K562 (cell line): ENCODE measurements around the gene EVA1B. TPM values are rescaled to one million over a fixed set of nuclear protein-coding genes. Genes with fewer than 3 reads are reported as not detected.

ENCODE experiments used
- BCOR ChIP-seq: fragments of 450-650 bp; IDR thresholded peaks from 2 replicates; pipeline ENCODE4 v1.6.1; 2016
- ETV1 ChIP-seq: fragments of 450-650 bp; conservative IDR thresholded peaks from 2 replicates; pipeline ENCODE4 v1.6.1; 2016; ENCODE audit warnings: missing genetic modification characterization, control low read depth, low read depth, missing compliant biosample characterization
- FOXA3 ChIP-seq, 2 experiments: fragments of 450-650 bp in 1 of 2; sonication (generic) in 1 of 2; formaldehyde crosslinking; IDR thresholded peaks in 1 of 2; conservative IDR thresholded peaks in 1 of 2; 2 replicates each; pipeline versions ENCODE4 v1.4.0 to v1.8.0; 2020 to 2022; ENCODE audit warnings: mild to moderate bottlenecking in 2 of 2, missing genetic modification reagents in 1 of 2
- HIVEP1 ChIP-seq: fragments of 250-450 bp; sonication (Bioruptor Pico); IDR thresholded peaks from 2 replicates; pipeline ENCODE4 v1.4.0; 2020; ENCODE audit warnings: mild to moderate bottlenecking
- HMG20B ChIP-seq: fragments of 250-450 bp; sonication (Bioruptor Pico); IDR thresholded peaks from 2 replicates; pipeline ENCODE4 v1.5.0; 2021; ENCODE audit warnings: mild to moderate bottlenecking
- HSF4 ChIP-seq: fragments of 250-450 bp; sonication (Bioruptor Pico); IDR thresholded peaks from 2 replicates; pipeline ENCODE4 v2.1.2; 2022; ENCODE audit warnings: mild to moderate bottlenecking, moderate library complexity, borderline replicate concordance
- MAZ ChIP-seq, 2 experiments: fragments of 450-650 bp in 1 of 2; sonication (generic) in 1 of 2; formaldehyde crosslinking; IDR thresholded peaks in 1 of 2; conservative IDR thresholded peaks in 1 of 2; 2 replicates each; pipeline versions ENCODE4 v1.4.0 to v1.5.0; 2020; ENCODE audit warnings: mild to moderate bottlenecking in 1 of 2, missing genetic modification reagents in 1 of 2
- NFRKB ChIP-seq: fragments of 450-650 bp; IDR thresholded peaks from 2 replicates; pipeline ENCODE4 v1.6.1; 2016; ENCODE audit warnings: low read depth
- POLR3G ChIP-seq: IDR thresholded peaks from 2 replicates; pipeline ENCODE4 v1.6.1; 2011; ENCODE audit not compliant: insufficient read length, insufficient replicate concordance; ENCODE audit errors: extremely low read depth
- RB1 ChIP-seq: fragments of 450-650 bp; IDR thresholded peaks from 2 replicates; pipeline ENCODE4 v1.6.1; 2017; ENCODE audit warnings: low read depth, mild to moderate bottlenecking
- RUNX1 ChIP-seq: sonication (generic); IDR thresholded peaks from 2 replicates; pipeline ENCODE4 v1.6.1; 2016; ENCODE audit warnings: antibody characterized with exemption, low read depth
- SETDB1 ChIP-seq: IDR thresholded peaks from one replicate; pipeline ENCODE4 v1.6.1; 2012; ENCODE audit warnings: low read length, control low read depth, inconsistent platforms
- SUPT5H ChIP-seq: fragments of 450-650 bp; IDR thresholded peaks from 2 replicates; pipeline ENCODE4 v1.6.1; 2016
- TCFL5 ChIP-seq: fragments of 250-450 bp; sonication (Bioruptor Pico); conservative IDR thresholded peaks from 2 replicates; pipeline ENCODE4 v1.6.1; 2021; ENCODE audit warnings: mild to moderate bottlenecking, moderate library complexity, matching md5 sums
- TSC22D4 ChIP-seq: fragments of 450-650 bp; IDR thresholded peaks from 2 replicates; pipeline ENCODE4 v1.6.1; 2016; ENCODE audit warnings: missing genetic modification characterization, missing biosample characterization, control low read depth
- U2AF2 ChIP-seq: fragments of 200-400 bp; formaldehyde crosslinking; optimal IDR thresholded peaks from 2 replicates; pipeline ENCODE3; 2017; ENCODE audit warnings: low read depth, mild to moderate bottlenecking, low read length
- ZKSCAN3 ChIP-seq: fragments of 250-450 bp; sonication (Bioruptor Pico); IDR thresholded peaks from 2 replicates; pipeline ENCODE4 v1.4.0; 2020
- ZNF174 ChIP-seq: fragments of 250-450 bp; sonication (Bioruptor Pico); IDR thresholded peaks from 2 replicates; pipeline ENCODE4 v1.4.0; 2020; ENCODE audit warnings: mild to moderate bottlenecking
- ZNF253 ChIP-seq: fragments of 250-450 bp; sonication (Bioruptor Pico); conservative IDR thresholded peaks from 2 replicates; pipeline ENCODE4 v1.6.1; 2021; ENCODE audit warnings: mild to moderate bottlenecking
- ZNF644 ChIP-seq: fragments of 200-800 bp; sonication (Bioruptor generic); IDR thresholded peaks from 2 replicates; pipeline ENCODE4 v1.6.1; 2016; ENCODE audit warnings: low read depth, missing genetic modification characterization, missing compliant biosample characterization
- ZNF695 ChIP-seq: fragments of 450-650 bp; formaldehyde crosslinking; IDR thresholded peaks from 2 replicates; pipeline ENCODE4 v1.4.0; 2020; ENCODE audit warnings: mild to moderate bottlenecking, moderate library complexity
- ZNF766 ChIP-seq: fragments of 200-800 bp; sonication (Bioruptor generic); conservative IDR thresholded peaks from 2 replicates; pipeline ENCODE4 v1.6.1; 2016; ENCODE audit warnings: missing genetic modification characterization, missing compliant biosample characterization
- ZNF77 ChIP-seq: fragments of 250-450 bp; sonication (Bioruptor Pico); IDR thresholded peaks from 2 replicates; pipeline ENCODE4 v1.5.0; 2020
- ZNF830 ChIP-seq: fragments of 250-450 bp; sonication (Bioruptor Pico); IDR thresholded peaks from 2 replicates; pipeline ENCODE4 v1.5.0; 2021; ENCODE audit warnings: mild to moderate bottlenecking
- polyA plus RNA-seq, 8 experiments: library from polyadenylated mRNA; depleted of rRNA in 4 of 8; stranded (reverse) in 5 of 8; unstranded in 3 of 8; fragments of >200 nt; fragmentation: Nextera tagmentation in 2 of 8; fragmentation: Illumina TruSeq in 1 of 8; extraction: Ambion mirVana in 2 of 8; extraction: Trizol in 1 of 8; gene quantifications; 2 replicates each; pipeline versions ENCODE4 v1.2.1 to v1.2.3, GENCODE V29; 2011 to 2014; ENCODE audit warnings: inconsistent platforms in 1 of 8, missing spikeins in 1 of 8
- total RNA-seq, 7 experiments: library from RNA; depleted of rRNA in 6 of 7; stranded (reverse); fragments of >200 nt in 6 of 7; fragmentation: Illumina TruSeq in 2 of 7; extraction: Trizol in 2 of 7; gene quantifications; 2 replicates each; pipeline versions ENCODE4 v1.2.1 to v1.2.3, GENCODE V29; 2011 to 2021; ENCODE audit warnings: low replicate concordance in 1 of 7
- TF ChIP-seq, protein P1 (sequence below), 3 experiments: fragments of 200-800 bp in 1 of 3; sonication (Bioruptor generic) in 1 of 3; sonication (generic) in 1 of 3; formaldehyde crosslinking in 1 of 3; IDR thresholded peaks; 2 replicates each; pipeline versions ENCODE4 v1.6.1 to v1.8.0; 2016 to 2022; ENCODE audit warnings: mild to moderate bottlenecking in 2 of 3, missing compliant biosample characterization in 2 of 3, missing genetic modification characterization in 2 of 3, missing genetic modification reagents in 1 of 3
- TF ChIP-seq, protein P2 (sequence below): fragments of 150-350 bp; IDR thresholded peaks from 2 replicates; pipeline ENCODE4 v1.6.1; 2014; ENCODE audit warnings: low read depth, mild to moderate bottlenecking, low read length, borderline replicate concordance

EVA1B gene
- total and polyA plus RNA-seq, 9 of the 15 experiments (the other 6 are each of a cell fraction or from before 2014, with no cell fraction given), result 0.08 to 65.7 (median 2.4) TPM

GRCh38 chr1:36306902-36307456, 16.5 kb downstream of the EVA1B start (continued):
- TF ChIP-seq TCFL5 (CRISPR knock-in tag), result no peak
- TF ChIP-seq ZNF77 (CRISPR knock-in tag), result no peak
- TF ChIP-seq SUPT5H, result peak; percentile 86
- peak; percentile 40; the same call in 1 of the 2 replicates for TF ChIP-seq BCOR
- TF ChIP-seq HIVEP1 (CRISPR knock-in tag), result no peak
- TF ChIP-seq HMG20B (CRISPR knock-in tag), result no peak
- no peak for TF ChIP-seq ZNF253
- TF ChIP-seq, protein P1, sequence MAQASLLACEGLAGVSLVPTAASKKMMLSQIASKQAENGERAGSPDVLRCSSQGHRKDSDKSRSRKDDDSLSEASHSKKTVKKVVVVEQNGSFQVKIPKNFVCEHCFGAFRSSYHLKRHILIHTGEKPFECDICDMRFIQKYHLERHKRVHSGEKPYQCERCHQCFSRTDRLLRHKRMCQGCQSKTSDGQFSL (CRISPR knock-in tag; IDR thresholded peaks at IDR 0.05), result no peak
- TF ChIP-seq, protein P1 (tag; IDR thresholded peaks at IDR 0.05), result no peak
- TF ChIP-seq FOXA3 (CRISPR knock-in tag; conservative IDR thresholded peaks at IDR 0.05 in 1 of 2, IDR thresholded peaks at IDR 0.05 in 1 of 2), result no peak
- no peak for TF ChIP-seq ZNF830 (CRISPR knock-in tag)
- TF ChIP-seq RB1, result no peak
- no peak for TF ChIP-seq ZKSCAN3
- no peak for TF ChIP-seq U2AF2
- TF ChIP-seq TSC22D4, result no peak
- TF ChIP-seq NFRKB, result peak; percentile 59; the same call in 1 of the 2 replicates
- TF ChIP-seq ZNF644 (tag), result no peak
- TF ChIP-seq POLR3G, result no peak
- TF ChIP-seq SETDB1, result no peak
- no peak for TF ChIP-seq HSF4 (CRISPR knock-in tag)
- no peak for TF ChIP-seq ETV1 (tag)
- peak in 1 of 2 experiments; percentile 27; a peak in 2 of 4 replicates for TF ChIP-seq MAZ (CRISPR knock-in tag; conservative IDR thresholded peaks at IDR 0.05 in 1 of 2, IDR thresholded peaks at IDR 0.05 in 1 of 2)
- TF ChIP-seq ZNF766 (CRISPR knock-in tag), result no peak
- TF ChIP-seq, protein P2, sequence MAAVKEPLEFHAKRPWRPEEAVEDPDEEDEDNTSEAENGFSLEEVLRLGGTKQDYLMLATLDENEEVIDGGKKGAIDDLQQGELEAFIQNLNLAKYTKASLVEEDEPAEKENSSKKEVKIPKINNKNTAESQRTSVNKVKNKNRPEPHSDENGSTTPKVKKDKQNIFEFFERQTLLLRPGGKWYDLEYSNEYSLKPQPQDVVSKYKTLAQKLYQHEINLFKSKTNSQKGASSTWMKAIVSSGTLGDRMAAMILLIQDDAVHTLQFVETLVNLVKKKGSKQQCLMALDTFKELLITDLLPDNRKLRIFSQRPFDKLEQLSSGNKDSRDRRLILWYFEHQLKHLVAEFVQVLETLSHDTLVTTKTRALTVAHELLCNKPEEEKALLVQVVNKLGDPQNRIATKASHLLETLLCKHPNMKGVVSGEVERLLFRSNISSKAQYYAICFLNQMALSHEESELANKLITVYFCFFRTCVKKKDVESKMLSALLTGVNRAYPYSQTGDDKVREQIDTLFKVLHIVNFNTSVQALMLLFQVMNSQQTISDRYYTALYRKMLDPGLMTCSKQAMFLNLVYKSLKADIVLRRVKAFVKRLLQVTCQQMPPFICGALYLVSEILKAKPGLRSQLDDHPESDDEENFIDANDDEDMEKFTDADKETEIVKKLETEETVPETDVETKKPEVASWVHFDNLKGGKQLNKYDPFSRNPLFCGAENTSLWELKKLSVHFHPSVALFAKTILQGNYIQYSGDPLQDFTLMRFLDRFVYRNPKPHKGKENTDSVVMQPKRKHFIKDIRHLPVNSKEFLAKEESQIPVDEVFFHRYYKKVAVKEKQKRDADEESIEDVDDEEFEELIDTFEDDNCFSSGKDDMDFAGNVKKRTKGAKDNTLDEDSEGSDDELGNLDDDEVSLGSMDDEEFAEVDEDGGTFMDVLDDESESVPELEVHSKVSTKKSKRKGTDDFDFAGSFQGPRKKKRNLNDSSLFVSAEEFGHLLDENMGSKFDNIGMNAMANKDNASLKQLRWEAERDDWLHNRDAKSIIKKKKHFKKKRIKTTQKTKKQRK, result no peak
- no peak for TF ChIP-seq RUNX1
- TF ChIP-seq ZNF174 (CRISPR knock-in tag), result no peak
- TF ChIP-seq ZNF695, result no peak
